NCI-H187 (cell line): ENCODE data around the gene GRAMD4.
"Not testable (repeated sequence)": the region's sequence is repeated elsewhere in the genome, so short reads cannot be mapped to it uniquely, and the experiment has no call there.

Source experiments
- DNase-seq, 2 experiments: peaks; one replicate each; lab custom pipeline; 2025; lab: John Stamatoyannopoulos, UW

GRAMD4 gene

GRCh38 chr22:46620588-46621242 is 529 bp downstream of the GRAMD4 start:
- no peak for DNase-seq

- DNase-seq, result not testable (repeated sequence)
Observed at GRCh38 chr22:46621243-46621930, 1.2 kb downstream of the GRAMD4 start.

GRCh38 chr22:46622081-46622521 is 1.9 kb downstream of the GRAMD4 start:
- DNase-seq, result no peak

GRCh38 chr22:46625113-46625842 is 5.1 kb downstream of the GRAMD4 start:
- no peak for DNase-seq

GRCh38 chr22:46625843-46626349 is 5.7 kb downstream of the GRAMD4 start:
- DNase-seq, result no peak

GRCh38 chr22:46626356-46626755 is 6.2 kb downstream of the GRAMD4 start:
- no peak for DNase-seq

GRCh38 chr22:46626911-46627805 is 7.0 kb downstream of the GRAMD4 start:
- no peak for DNase-seq

- no peak for DNase-seq
Observed at GRCh38 chr22:46627806-46628482, 7.8 kb downstream of the GRAMD4 start.

GRCh38 chr22:46628756-46629155 is 8.6 kb downstream of the GRAMD4 start:
- no peak for DNase-seq

- no peak for DNase-seq
Observed at GRCh38 chr22:46629291-46629690, 9.1 kb downstream of the GRAMD4 start.

GRCh38 chr22:46631113-46631512 is 10.9 kb downstream of the GRAMD4 start:
- DNase-seq, result no peak

- no peak for DNase-seq
Observed at GRCh38 chr22:46632646-46633249, 12.6 kb downstream of the GRAMD4 start.

- no peak for DNase-seq
Observed at GRCh38 chr22:46633334-46633890, 13.2 kb downstream of the GRAMD4 start.

GRCh38 chr22:46634011-46634699 is 14.0 kb downstream of the GRAMD4 start:
- DNase-seq, result no peak

GRCh38 chr22:46634973-46635685 is 14.9 kb downstream of the GRAMD4 start:
- DNase-seq, result not testable (repeated sequence)

- DNase-seq, result no peak
Observed at GRCh38 chr22:46635756-46636155, 15.6 kb downstream of the GRAMD4 start.

GRCh38 chr22:46636221-46637002 is 16.2 kb downstream of the GRAMD4 start:
- no peak for DNase-seq
